Activated naive CD4-positive, alpha-beta T cell treated with Interleukin-2 at 50 U/mL for 16 hours (primary cell): Measurements from ENCODE around the gene SCN1B.
"Not testable (repeated sequence)": the region's sequence is repeated elsewhere in the genome, so short reads cannot be mapped to it uniquely, and the experiment has no call there.

Source experiments
- DNase-seq: peaks from one replicate; pipeline ENCODE4 v3.0.0-alpha.2; 2020

Gene SCN1B

DNA sequence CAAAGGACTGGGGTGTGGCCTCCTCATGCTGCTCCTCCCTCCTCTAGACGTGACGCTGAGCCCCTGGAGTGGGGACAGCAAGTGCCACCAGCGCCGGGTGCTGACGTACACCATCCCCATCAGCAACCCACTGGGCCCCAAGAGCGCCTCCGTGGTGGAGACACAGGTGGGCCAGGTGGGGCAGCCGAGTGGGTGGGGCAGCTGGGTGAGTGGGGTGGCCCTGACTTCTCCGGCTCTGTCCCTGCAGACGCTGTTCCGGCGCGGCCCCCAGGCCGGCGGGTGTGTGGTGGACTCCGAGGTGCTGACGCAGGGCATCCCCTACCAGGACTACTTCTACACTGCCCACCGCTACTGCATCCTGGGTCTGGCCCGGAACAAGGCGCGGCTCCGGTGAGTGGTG, 11.1 kb upstream of the SCN1B start:
- DNase-seq, result no peak

GRCh38 chr19:35021016-35021415, 9.3 kb upstream of the SCN1B start:
- no peak for DNase-seq

- DNase-seq, result no peak
Observed at GRCh38 chr19:35021596-35021995, 8.7 kb upstream of the SCN1B start.

DNA sequence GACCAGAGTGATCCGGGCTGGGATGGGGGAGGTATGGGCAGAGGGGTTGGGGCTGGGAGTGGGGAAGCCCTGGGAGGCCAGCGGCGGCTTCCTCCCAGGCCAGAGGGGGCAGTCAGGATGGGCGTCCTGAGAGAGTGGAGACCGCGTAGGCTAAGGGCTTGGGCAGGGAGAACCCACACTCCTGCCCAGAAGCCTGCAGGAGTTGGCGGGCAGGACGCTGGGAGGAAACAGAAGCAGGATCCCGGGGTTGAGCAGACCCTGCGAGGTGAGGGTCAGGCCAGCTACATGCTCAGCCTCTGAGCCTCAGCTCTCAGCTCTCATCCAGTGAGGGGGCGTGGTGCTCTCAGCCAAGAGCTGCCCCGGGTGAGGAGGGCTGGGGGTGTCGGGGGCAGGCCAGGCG, 7.8 kb upstream of the SCN1B start:
- DNase-seq, result no peak

- no peak for DNase-seq
Observed at GRCh38 chr19:35023428-35023827, 6.8 kb upstream of the SCN1B start.

DNA sequence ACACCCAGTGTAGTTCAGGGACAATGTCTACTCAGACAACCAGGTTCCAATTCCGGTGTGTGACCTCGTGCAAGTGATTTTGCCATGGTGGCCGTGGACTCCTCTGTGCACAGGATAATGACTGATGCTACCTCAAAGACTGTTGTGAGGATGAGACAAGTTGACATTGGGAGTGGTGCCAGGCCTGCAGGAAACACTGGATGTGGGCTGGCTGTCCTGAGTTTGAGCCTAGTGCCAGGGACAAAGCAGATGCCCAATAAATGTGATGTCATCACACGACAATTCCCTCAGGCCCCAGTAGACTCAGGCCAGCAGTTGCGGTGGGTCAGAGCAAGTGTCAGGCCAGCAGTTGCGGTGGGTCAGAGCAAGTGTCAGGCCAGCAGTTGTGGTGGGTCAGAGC, 6.2 kb upstream of the SCN1B start:
- DNase-seq, result no peak

DNA sequence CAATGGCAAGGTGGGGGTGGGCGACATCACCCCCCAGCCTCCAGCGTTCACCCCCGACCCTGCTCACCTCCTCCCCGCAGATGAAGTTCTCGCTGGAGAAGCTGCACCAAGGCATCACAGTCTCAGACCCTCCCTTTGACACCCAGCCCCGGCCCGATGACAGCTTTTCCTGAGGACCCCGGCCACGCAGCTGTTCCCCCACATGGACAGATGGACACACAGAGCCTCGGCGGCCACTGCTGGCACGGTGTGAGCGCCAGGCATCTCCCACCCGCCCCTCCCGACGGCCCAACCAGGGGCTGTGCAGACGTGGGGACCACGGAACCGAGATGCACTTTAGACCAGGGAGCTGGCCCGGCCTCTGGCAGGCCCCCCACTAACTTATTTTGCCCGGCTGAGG, 4.3 kb upstream of the SCN1B start:
- no peak for DNase-seq

GRCh38 chr19:35026418-35026817, 3.9 kb upstream of the SCN1B start:
- no peak for DNase-seq

- no peak for DNase-seq
Observed at GRCh38 chr19:35027009-35027408, 3.3 kb upstream of the SCN1B start.

GRCh38 chr19:35027851-35028599, 2.2 kb upstream of the SCN1B start:
- DNase-seq, result no peak

DNA sequence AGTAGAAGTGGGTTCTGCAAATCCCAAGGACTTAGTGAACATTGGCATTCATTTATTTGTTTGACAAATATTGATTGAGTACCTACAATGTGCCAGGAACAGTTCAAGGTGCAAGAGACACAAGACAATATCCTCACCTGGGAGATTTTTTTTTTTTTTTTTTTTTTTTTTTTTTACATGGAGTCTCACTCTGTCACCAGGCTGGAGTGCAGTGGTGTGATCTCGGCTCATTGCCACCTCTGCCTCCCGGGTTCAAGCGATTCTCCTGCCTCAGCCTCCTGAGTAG, 1.7 kb upstream of the SCN1B start:
- not testable (repeated sequence) for DNase-seq

GRCh38 chr19:35029275-35029736, 964 bp upstream of the SCN1B start:
- DNase-seq, result not testable (repeated sequence)

DNA sequence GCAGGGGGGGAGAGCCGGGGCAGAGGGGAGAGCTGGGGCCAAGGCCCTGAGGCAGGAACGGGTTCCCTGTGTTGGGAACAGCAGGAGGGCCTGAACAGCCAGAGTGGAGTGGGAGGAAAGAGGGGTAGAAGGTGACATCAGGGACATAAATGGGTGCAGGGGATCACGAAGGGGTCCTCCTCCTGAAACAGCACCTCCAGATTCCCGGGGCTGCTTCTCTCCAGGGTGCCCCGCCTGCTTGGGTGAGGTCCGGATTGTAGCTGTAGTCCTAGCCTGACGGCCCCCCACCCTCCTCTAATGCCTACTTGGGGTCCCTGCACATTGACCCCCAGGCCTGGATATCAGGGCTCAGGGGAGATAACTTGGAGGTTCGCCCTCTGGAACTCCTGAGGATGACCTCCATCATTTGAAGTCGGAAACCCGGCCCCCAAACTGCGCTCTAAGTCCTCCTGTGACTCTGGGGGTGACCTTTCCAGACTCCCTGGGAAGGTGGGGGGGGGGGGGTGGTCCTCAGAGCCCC, 473 bp upstream of the SCN1B start:
- no peak for DNase-seq

- DNase-seq, result no peak
Observed at GRCh38 chr19:35031072-35031881, 1.0 kb downstream of the SCN1B start.

GRCh38 chr19:35032356-35032865, 2.1 kb downstream of the SCN1B start:
- no peak for DNase-seq

DNA sequence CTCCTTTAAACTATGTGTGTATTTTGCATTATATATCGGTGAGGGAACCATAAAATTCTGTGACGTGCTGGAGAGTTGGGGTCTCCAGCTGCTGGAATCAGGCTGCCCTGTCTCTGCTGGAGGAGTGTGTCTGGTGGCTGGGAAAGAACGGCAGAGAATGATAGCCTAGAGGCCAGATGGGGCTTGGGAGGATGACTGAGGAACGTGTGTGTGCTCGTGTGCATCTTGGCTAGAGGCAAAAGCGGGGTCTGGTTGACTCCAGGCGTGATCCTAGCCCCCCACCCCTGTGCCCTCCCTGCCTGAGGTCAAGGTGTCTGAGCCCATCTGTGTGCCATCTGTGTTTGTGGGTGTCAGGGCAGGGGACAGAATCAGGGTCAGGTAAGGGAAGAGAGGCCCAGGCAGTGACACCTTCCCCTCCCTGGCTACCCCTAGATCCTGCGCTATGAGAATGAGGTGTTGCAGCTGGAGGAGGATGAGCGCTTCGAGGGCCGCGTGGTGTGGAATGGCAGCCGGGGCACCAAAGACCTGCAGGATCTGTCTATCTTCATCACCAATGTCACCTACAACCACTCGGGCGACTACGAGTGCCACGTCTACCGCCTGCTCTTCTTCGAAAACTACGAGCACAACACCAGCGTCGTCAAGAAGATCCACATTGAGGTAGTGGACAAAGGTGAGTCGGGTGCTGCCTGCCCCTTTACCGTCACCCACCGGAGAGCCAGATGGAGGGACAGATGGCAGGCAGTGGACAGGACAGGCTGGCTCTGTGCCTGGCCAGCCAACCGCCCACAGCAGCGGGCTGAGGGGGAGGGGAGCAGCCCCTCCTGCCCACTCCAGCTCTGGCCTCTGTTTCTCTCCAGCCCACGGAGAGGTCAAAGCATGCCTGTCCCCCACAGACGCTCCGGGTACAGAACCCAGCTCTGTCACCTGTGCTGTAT, 3.1 kb downstream of the SCN1B start:
- no peak for DNase-seq

- no peak for DNase-seq
Observed at GRCh38 chr19:35034005-35034502, 3.8 kb downstream of the SCN1B start.

GRCh38 chr19:35034588-35035382, 4.5 kb downstream of the SCN1B start:
- DNase-seq, result no peak

GRCh38 chr19:35037716-35038622, 7.7 kb downstream of the SCN1B start:
- no peak for DNase-seq

- DNase-seq, result no peak
Observed at GRCh38 chr19:35038623-35039512, 8.6 kb downstream of the SCN1B start.
